Tibial artery (tissue), 4 donors: ENCODE measurements around the gene EPN3.

Experiments
- DNase-seq, 2 donors: peaks; one replicate each; pipeline ENCODE4 v3.0.0-alpha.2; 2019
- H3K27ac ChIP-seq, 2 donors: fragments of 200-600 bp; sonication (generic) in 1 of 2; 1 replicate in 1 of 2; 2 replicates in 1 of 2; pipeline ENCODE4 v1.5.1; 2018 to 2019; ENCODE audit warnings: mild to moderate bottlenecking in 1 of 2
- H3K27me3 ChIP-seq, 2 donors: fragments of 200-600 bp; sonication (generic) in 1 of 2; one replicate each; pipeline versions ENCODE4 v1.5.1 to v1.6.0; 2016 to 2019
- H3K36me3 ChIP-seq, 3 donors: fragments of 200-600 bp; sonication (generic) in 2 of 3; one replicate each; pipeline ENCODE4 v1.5.1; 2016 to 2019; ENCODE audit warnings: mild to moderate bottlenecking in 2 of 3
- H3K4me1 ChIP-seq, 4 donors: fragments of 200-600 bp; sonication (generic) in 2 of 4; 1 replicate in 3 of 4; 2 replicates in 1 of 4; pipeline ENCODE4 v1.5.1; 2016 to 2019
- H3K4me3 ChIP-seq, 2 donors: fragments of 200-600 bp; sonication (generic) in 1 of 2; 1 replicate in 1 of 2; 2 replicates in 1 of 2; pipeline ENCODE4 v1.5.1; 2018 to 2019; ENCODE audit warnings: mild to moderate bottlenecking in 2 of 2
- H3K9me3 ChIP-seq, 3 donors: fragments of 200-600 bp; sonication (generic) in 1 of 3; one replicate each; pipeline ENCODE4 v1.5.1; 2016 to 2019
- CTCF ChIP-seq, 2 experiments: fragments of 200-600 bp in 1 of 2; fragments of 450-650 bp in 1 of 2; IDR thresholded peaks; one replicate each; pipeline ENCODE4 v1.5.1; 2017 to 2019; ENCODE audit warnings: antibody characterized with exemption in 2 of 2, mild to moderate bottlenecking in 1 of 2, moderate library complexity in 1 of 2
- intact Hi-C: fragments of 100-400 bp; cut with DNase I; formaldehyde crosslinking; loops from one replicate; pipeline ENCODE4 v1.15.0; 2023; ENCODE audit warnings: low total_unique reads

The EPN3 gene

DNA sequence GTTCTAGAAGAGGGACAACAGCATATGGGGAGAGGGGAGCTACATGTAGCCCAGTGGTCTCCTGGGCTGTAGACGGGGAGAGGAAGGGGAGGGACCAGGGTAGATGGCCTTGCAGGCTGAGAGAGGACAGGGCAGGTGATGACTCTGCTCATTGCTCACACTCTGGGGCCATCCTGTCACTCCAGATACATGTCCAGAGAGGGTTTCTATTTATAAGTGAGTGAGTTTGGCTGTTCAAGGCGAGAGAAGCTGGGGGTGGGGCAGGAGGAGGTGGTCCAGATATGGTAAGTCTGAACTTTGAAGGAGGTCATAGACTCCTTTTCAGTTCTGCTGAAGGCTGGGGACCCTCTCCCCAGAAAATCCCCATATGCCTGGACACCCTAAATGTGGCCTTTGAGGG, 50.2 kb downstream of the EPN3 start:
- H3K4me3 ChIP-seq = no peak overlapping the region
- intact Hi-C loops = no loop called here
- no peak overlapping the region for H3K27ac ChIP-seq
- no peaks in the 10 kb centered on the region for H3K36me3 ChIP-seq
- no peak for TF ChIP-seq CTCF (IDR thresholded peaks at IDR 0.05)
- H3K4me1 ChIP-seq = no peaks in the 10 kb centered on the region
- H3K27me3 ChIP-seq = peaks cover 0 to 29% of the 10 kb centered on the region in 2 donors
- no peak for DNase-seq
- H3K9me3 ChIP-seq = no peaks in the 10 kb centered on the region

- no peak for DNase-seq
- peaks cover 0 to 21% of the 10 kb centered on the region in 2 donors for H3K27me3 ChIP-seq
- intact Hi-C loops = no loop called here
- TF ChIP-seq CTCF (IDR thresholded peaks at IDR 0.05) = no peak
- no peaks in the 10 kb centered on the region for H3K36me3 ChIP-seq
- H3K4me3 ChIP-seq = no peak overlapping the region
- no peaks in the 10 kb centered on the region for H3K9me3 ChIP-seq
- H3K4me1 ChIP-seq = peaks cover 0 to 3% (median 2%) of the 10 kb centered on the region in 4 donors
- no peak overlapping the region for H3K27ac ChIP-seq
These were observed 51.1 kb downstream of the EPN3 start for GRCh38 chr17:50583641-50584040.

- DNase-seq = no peak
- Histone ChIP-seq H3K27ac (no peak overlapping the region), H3K9me3 (no peaks in the 10 kb centered on the region)
These were observed 51.6 kb downstream of the EPN3 start for GRCh38 chr17:50584116-50584515.

GRCh38 chr17:50584749-50585148, 52.2 kb downstream of the EPN3 start:
- no peak overlapping the region for H3K27ac ChIP-seq
- H3K4me3 ChIP-seq = no peak overlapping the region

More at GRCh38 chr17:50584116-50584515, 51.6 kb downstream of the EPN3 start:
- peaks cover 0 to 21% of the 10 kb centered on the region in 2 donors for H3K27me3 ChIP-seq
- TF ChIP-seq CTCF (IDR thresholded peaks at IDR 0.05) = no peak
- no peak overlapping the region for H3K4me3 ChIP-seq
- intact Hi-C loops = no loop called here
- no peaks in the 10 kb centered on the region for H3K36me3 ChIP-seq
- H3K4me1 ChIP-seq = peaks cover 0 to 8% (median 7%) of the 10 kb centered on the region in 4 donors

GRCh38 chr17:50585346-50585745, 52.8 kb downstream of the EPN3 start:
- H3K27ac ChIP-seq = no peak overlapping the region
- H3K4me1 ChIP-seq = peaks cover 0 to 20% (median 16%) of the 10 kb centered on the region in 4 donors
- no peaks in the 10 kb centered on the region for H3K9me3 ChIP-seq
- intact Hi-C loops = no loop called here
- peaks cover 0 to 11% of the 10 kb centered on the region in 2 donors for H3K27me3 ChIP-seq
- DNase-seq = no peak
- H3K36me3 ChIP-seq = no peaks in the 10 kb centered on the region
- no peak for TF ChIP-seq CTCF (IDR thresholded peaks at IDR 0.05)
- H3K4me3 ChIP-seq = no peak overlapping the region

More at GRCh38 chr17:50584749-50585148, 52.2 kb downstream of the EPN3 start:
- no peak for TF ChIP-seq CTCF (IDR thresholded peaks at IDR 0.05)
- H3K9me3 ChIP-seq = no peaks in the 10 kb centered on the region
- H3K27me3 ChIP-seq = peaks cover 0 to 17% of the 10 kb centered on the region in 2 donors
- DNase-seq = no peak
- peaks cover 0 to 14% (median 13%) of the 10 kb centered on the region in 4 donors for H3K4me1 ChIP-seq
- intact Hi-C loops = no loop called here
- no peaks in the 10 kb centered on the region for H3K36me3 ChIP-seq

DNA sequence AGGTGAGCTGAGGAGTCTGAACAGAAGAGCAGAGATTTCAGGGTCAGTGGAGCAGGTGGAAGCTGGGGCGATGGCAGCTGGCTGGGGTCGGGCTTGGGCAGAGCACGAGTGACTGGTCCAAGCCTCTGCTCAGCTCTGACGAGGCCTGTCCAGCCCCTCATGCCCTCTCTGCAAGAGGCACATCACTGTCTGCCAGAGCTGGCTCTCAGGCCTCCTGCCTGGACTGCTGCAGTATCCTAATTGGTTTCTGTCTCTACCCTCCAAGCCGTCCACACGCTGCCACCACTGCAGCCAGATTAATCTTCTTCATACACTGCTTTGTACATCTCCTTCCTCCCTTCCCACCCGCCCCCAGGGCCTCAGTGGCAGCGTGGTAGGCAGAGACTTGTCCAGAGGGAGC, 53.4 kb downstream of the EPN3 start:
- intact Hi-C loops = no loop called here
- H3K27me3 ChIP-seq = peaks cover 0 to 5% of the 10 kb centered on the region in 2 donors
- H3K36me3 ChIP-seq = no peaks in the 10 kb centered on the region
- H3K9me3 ChIP-seq = no peaks in the 10 kb centered on the region
- peaks cover 0 to 24% (median 16%) of the 10 kb centered on the region in 4 donors for H3K4me1 ChIP-seq
- no peak for DNase-seq
- H3K27ac ChIP-seq = no peak overlapping the region
- no peak for TF ChIP-seq CTCF (IDR thresholded peaks at IDR 0.05)
- no peak overlapping the region for H3K4me3 ChIP-seq
